ENCODE results near the gene DNASE1L3.

DNASE1L3 gene, protein sequence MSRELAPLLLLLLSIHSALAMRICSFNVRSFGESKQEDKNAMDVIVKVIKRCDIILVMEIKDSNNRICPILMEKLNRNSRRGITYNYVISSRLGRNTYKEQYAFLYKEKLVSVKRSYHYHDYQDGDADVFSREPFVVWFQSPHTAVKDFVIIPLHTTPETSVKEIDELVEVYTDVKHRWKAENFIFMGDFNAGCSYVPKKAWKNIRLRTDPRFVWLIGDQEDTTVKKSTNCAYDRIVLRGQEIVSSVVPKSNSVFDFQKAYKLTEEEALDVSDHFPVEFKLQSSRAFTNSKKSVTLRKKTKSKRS

DNA sequence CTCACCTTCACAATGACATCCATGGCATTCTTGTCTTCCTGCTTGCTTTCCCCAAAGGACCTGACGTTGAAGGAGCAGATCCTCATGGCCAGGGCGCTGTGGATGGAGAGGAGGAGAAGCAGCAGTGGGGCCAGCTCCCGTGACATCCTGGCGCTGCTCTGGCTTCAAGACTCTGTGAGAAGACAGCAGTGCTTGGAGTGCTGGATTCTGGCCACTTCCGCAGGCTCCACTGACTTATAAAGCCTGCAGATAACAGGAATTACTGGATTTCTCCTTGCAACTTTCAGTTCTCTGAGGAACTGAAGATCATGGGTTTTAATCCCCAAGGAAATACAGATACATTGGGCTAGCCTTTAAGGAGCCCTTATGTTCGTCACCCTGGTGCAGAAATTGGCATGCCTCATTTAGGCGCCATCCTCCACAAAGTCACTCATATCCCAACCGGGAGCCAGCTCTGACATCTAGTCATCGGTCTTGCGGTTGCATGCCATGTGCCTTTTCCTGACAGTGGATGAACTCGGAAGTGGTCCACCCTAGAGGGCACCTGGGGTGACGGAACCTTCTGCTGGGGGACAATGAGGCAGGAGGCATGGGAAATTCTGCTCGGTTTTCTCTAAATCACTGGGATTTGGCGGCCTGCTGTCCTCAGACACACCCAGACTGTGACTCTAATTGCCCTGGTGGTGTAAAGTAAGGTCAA, at the start of gene DNASE1L3:
TSS of gene DNASE1L3 (minus strand) at position 212 of the 700 bp plus-strand sequence. CDS start at position 146, 66 bp downstream.
- TF ChIP-seq, protein P1, sequence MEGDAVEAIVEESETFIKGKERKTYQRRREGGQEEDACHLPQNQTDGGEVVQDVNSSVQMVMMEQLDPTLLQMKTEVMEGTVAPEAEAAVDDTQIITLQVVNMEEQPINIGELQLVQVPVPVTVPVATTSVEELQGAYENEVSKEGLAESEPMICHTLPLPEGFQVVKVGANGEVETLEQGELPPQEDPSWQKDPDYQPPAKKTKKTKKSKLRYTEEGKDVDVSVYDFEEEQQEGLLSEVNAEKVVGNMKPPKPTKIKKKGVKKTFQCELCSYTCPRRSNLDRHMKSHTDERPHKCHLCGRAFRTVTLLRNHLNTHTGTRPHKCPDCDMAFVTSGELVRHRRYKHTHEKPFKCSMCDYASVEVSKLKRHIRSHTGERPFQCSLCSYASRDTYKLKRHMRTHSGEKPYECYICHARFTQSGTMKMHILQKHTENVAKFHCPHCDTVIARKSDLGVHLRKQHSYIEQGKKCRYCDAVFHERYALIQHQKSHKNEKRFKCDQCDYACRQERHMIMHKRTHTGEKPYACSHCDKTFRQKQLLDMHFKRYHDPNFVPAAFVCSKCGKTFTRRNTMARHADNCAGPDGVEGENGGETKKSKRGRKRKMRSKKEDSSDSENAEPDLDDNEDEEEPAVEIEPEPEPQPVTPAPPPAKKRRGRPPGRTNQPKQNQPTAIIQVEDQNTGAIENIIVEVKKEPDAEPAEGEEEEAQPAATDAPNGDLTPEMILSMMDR (IDR thresholded peaks at IDR 0.05; ENCODE audit: low read length, missing control alignments) = no peak
- DNase-seq (ENCODE audit: low read depth) = peak; percentile 42
- H3K4me3 ChIP-seq (replicated peaks; ENCODE audit: low read depth, low read length) = no peak within 1 kb of the TSS

DNA sequence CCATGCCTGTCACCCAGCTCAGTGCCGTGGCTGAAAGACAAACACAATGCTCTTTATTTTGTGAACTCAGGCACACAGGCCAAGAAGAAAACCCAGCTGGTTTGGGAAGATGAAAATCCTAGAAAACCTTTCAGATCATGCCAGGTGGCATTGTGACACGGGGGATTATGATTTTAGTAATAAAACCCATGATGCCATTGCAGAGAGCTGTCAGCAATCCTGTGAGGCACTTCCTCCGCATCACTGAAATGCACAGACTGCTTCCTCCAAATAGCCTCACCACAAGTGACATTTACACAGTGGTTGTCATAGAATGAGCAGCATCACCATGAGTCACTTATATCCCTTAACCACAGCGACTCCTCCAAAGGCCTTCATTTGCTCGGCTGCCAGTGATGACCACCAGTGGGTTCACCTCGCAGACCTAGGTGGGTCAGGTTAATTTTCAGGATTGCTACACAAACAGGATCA, 49.5 kb upstream of the DNASE1L3 start:
- TF ChIP-seq, protein P1 (IDR thresholded peaks at IDR 0.05; ENCODE audit: low read length, missing control alignments) = no peak
- no peak overlapping the region for H3K4me3 ChIP-seq (replicated peaks; ENCODE audit: low read depth, low read length)
- peak; percentile 56 for DNase-seq (ENCODE audit: low read depth)

DNA sequence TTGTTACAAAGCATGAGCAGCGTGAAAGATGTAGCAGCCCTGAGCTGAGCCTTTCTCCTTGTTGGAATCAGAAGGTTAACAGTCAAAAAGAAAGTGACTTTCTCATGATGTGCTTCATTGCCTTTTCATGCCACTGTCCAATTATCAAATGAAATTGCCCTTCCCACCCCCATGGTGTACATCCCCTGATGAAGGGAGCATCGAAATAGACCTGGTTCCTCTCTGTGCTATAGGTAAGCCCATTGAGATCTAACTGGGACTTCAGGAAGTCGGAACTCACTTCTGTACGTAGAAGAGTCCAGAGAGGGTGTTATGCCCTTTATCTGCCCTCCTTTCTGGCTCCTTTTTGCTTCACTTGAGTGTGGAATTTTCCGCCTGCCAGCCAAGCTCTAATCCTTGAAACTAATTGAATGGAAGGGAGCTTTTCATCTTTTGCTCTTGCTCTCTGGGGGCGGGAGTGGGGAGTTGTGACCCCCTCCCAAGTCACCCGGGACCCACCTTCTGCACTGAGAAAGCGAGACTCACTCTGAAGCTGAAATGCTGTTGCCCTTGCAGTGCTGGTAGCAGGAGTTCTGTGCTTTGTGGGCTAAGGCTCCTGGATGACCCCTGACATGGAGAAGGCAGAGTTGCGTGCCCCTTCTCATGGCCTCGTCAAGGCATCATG, 47.8 kb upstream of the DNASE1L3 start:
- no peak overlapping the region for H3K4me3 ChIP-seq (replicated peaks; ENCODE audit: low read depth, low read length)
- TF ChIP-seq, protein P1 (IDR thresholded peaks at IDR 0.05; ENCODE audit: low read length, missing control alignments) = no peak

DNA sequence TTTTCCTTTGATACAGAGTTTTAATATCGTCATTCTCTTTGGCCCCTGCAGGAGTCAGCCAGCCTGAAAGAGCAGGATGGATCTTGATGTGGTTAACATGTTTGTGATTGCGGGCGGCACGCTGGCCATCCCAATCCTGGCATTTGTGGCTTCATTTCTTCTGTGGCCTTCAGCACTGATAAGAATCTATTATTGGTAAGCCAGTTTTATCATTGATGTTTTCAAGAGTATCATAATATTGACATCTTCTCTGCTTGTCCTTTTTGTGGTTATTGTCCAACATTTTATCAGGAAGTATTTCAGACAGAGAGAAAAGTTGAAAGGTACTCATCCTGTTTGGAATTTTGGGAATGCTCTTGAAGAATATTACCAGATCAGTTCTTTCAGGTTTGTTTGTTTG, 45.7 kb upstream of the DNASE1L3 start:
- TF ChIP-seq, protein P1 (IDR thresholded peaks at IDR 0.05; ENCODE audit: low read length, missing control alignments) = no peak
- H3K4me3 ChIP-seq (replicated peaks; ENCODE audit: low read depth, low read length) = no peak overlapping the region
- no peak for DNase-seq (ENCODE audit: low read depth)

More for the DNA sequence above, 47.8 kb upstream of the DNASE1L3 start:
- no peak for DNase-seq (ENCODE audit: low read depth)

DNA sequence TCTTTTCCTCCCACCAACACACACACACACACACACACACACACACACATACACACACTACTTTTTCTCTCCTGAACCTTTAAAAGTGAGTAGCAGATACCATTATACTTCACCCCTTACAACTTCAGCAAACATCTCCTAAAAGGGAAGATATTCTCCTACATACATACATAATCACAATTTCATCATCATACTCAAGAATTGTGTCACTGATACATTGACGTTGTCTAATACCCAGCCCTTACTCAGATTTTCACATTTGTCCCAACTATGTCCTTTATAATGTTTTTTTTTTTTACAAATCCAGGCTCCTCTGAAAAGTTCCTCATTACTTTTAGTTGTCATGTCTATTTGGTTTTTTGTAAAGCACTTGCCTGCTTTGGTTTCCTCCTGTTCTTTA, 45.3 kb upstream of the DNASE1L3 start:
- DNase-seq (ENCODE audit: low read depth) = no peak
- H3K4me3 ChIP-seq (replicated peaks; ENCODE audit: low read depth, low read length) = no peak overlapping the region
- TF ChIP-seq, protein P1 (IDR thresholded peaks at IDR 0.05; ENCODE audit: low read length, missing control alignments) = no peak

DNA sequence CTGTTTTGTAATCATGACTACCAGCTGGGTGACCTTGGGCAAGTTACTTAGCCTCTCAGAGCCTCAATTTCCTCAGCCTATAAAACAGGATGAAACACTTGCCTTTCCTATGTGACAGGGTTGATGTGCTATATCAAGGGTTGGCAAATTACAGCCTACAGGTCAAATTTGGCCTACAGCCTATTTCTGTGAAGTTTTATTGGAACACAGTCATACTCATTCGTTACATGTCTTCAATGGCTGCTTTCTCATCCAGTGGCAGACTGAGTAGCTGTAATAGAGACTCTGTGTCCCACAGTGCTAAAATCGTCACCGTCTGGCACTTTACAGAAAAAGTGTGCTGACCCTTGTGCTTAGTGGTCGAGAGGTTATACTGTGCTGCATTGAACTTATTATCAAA, 43.4 kb upstream of the DNASE1L3 start:
- no peak overlapping the region for H3K4me3 ChIP-seq (replicated peaks; ENCODE audit: low read depth, low read length)
- TF ChIP-seq, protein P1 (IDR thresholded peaks at IDR 0.05; ENCODE audit: low read length, missing control alignments) = no peak
- DNase-seq (ENCODE audit: low read depth) = no peak

Measured in fibroblast of pulmonary artery (primary cell).